ENCODE results near the gene EYS. TPM values are rescaled to one million over a fixed set of nuclear protein-coding genes. Genes with fewer than 3 reads are reported as not detected.

EYS gene
- total and polyA plus RNA-seq, 9 of the 15 experiments (the other 6 are each of a cell fraction or from before 2014, with no cell fraction given): 0.03 to 0.36 (median 0.10) TPM; not detected in 2

- ATAC-seq: no peak
- CTCF ChIA-PET (ENCODE audit: low intra/inter-chr PET ratio): no interaction called here
Measured at GRCh38 chr6:64733433-64733832, 973.6 kb downstream of the EYS start.

More at GRCh38 chr6:64733433-64733832, 973.6 kb downstream of the EYS start:
- WGBS (ENCODE audit: insufficient coverage, low coverage, missing lambda C conversion rate): 4% methylated on average over 4 of the region's 4 CpGs
- POLR2A ChIA-PET: no interaction called here
- no peaks in the 10 kb centered on the region for H3K79me2 ChIP-seq (ENCODE audit: control insufficient read depth, insufficient read depth, low read length)
- no peaks in the 10 kb centered on the region for H4K20me1 ChIP-seq (replicated peaks; ENCODE audit: control insufficient read depth, insufficient read depth, low read length)
- in situ Hi-C loops (cut with MboI) (no loop called here), intact Hi-C loops (cut with micrococcal nuclease) (no loop called here)
- H2AFZ ChIP-seq (ENCODE audit: low read depth, low read length): no peak overlapping the region
- H3K4me2 ChIP-seq (ENCODE audit: insufficient read depth, low read length): no peak overlapping the region
- no peak overlapping the region for H3K9ac ChIP-seq (ENCODE audit: insufficient read depth in 1 of 2, low read depth in 2 of 2, low read length in 2 of 2)
- H3K9me1 ChIP-seq (ENCODE audit: control insufficient read depth, insufficient read depth, low read length): no peaks in the 10 kb centered on the region
- H3K4me3 ChIP-seq: no peak overlapping the region
- no peaks in the 10 kb centered on the region for H3K9me3 ChIP-seq (replicated peaks; ENCODE audit: control insufficient read depth, insufficient read depth, low read depth, low read length)
- no TSS peak for BruUV-seq (replicated peaks)
- no peak overlapping the region for H3K27ac ChIP-seq (ENCODE audit: extremely low read depth, low read depth, low read length)
- H3K27me3 ChIP-seq (ENCODE audit: control insufficient read depth in 2 of 2, insufficient read depth in 2 of 2, low read length in 2 of 2): no peaks in the 10 kb centered on the region
- FAIRE-seq (no peak), DNase-seq (ENCODE audit: extremely low read depth in 1 of 4, low spot score in 3 of 4) (no peak)
- H3K36me3 ChIP-seq (ENCODE audit: control insufficient read depth, insufficient read depth, low read length): no peaks in the 10 kb centered on the region
- TF ChIP-seq ARID3B (CRISPR knock-in tag; IDR thresholded peaks at IDR 0.05; ENCODE audit: borderline replicate concordance) (no peak), CSDE1 (IDR thresholded peaks at IDR 0.05) (no peak), ZNF589 (CRISPR knock-in tag; IDR thresholded peaks at IDR 0.05; ENCODE audit: low read depth) (no peak), MTA1 (IDR thresholded peaks at IDR 0.05; ENCODE audit: borderline replicate concordance) (no peak), ZNF239 (CRISPR knock-in tag; IDR thresholded peaks at IDR 0.05) (no peak), CCAR2 (IDR thresholded peaks at IDR 0.05; ENCODE audit: low read depth, low read length) (no peak), RFX1 (IDR thresholded peaks at IDR 0.05) (peak; percentile 34)
- H3K4me1 ChIP-seq (replicated peaks in 1 of 2; ENCODE audit: control insufficient read depth in 2 of 2, insufficient read depth in 2 of 2, low read length in 2 of 2): no peaks in the 10 kb centered on the region
